HG03025 (cell line): ENCODE results near the gene SPPL2B.

Experiments
- ATAC-seq: cut with Tn5 transposase; IDR thresholded peaks from one replicate; pipeline ENCODE4 v1.9.1; 2021; ENCODE audit warnings: mild to moderate bottlenecking, moderate library complexity; ENCODE audit not compliant: unreplicated experiment, low FRiP score

The SPPL2B gene

GRCh38 chr19:2321565-2322283 lies 6.8 kb upstream of the SPPL2B start:
- ATAC-seq = no peak

DNA sequence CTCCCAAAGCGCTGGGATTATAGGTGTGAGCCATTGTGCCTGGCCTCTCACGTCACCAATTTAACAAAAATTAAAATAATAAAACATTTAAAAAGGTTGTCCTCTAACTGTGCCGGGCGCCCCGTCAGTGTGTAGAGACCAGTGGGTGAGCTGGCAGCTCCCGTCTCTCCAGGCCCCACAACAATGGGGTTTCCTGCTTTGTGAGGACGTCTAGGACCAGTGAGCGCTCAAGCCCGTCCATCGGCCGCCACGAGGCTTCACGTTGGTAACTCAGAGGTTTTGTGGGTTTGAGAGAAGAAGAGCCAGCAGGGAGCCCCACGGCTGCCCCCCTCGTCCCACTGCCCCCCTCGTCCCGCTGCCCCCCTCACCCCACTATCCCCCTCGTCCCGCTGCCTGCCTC lies 4.8 kb upstream of the SPPL2B start:
- ATAC-seq = no peak

DNA sequence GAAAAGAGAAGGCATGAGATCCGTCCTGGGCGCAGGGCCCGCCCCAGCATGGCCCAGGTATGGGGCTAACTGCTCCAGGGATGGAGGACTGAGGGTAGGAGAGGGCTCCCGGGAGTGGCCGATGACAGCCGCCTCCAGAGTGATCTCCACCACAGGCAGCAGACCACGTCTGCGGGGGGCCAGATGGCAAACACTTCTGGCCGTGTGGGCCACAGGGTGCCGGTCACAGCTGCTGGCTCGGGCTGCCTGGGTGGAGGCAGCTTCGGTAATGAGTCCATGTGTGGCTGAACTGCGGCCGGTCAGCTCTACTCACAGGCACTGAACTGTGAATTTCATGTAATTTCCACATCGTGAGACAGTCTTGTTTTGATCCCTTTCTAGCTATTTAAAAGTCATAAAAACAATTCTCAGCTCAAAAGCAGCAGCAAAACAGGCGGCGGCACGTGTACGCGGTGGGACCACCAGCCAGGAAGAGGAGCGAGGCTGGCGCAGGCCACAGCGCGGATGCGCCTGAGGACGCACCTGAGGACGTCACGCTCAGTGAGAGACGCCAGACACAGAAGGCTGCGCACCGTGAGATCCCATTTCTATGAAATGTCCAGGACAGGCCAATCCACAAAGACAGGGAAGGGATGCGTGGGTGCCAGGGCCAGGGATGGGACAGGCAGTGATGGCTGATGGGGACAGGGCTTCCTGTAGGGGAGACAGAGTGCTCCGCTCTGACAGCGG lies 4.1 kb upstream of the SPPL2B start:
- ATAC-seq = no peak

GRCh38 chr19:2325281-2326046 lies 3.0 kb upstream of the SPPL2B start:
- no peak for ATAC-seq

DNA sequence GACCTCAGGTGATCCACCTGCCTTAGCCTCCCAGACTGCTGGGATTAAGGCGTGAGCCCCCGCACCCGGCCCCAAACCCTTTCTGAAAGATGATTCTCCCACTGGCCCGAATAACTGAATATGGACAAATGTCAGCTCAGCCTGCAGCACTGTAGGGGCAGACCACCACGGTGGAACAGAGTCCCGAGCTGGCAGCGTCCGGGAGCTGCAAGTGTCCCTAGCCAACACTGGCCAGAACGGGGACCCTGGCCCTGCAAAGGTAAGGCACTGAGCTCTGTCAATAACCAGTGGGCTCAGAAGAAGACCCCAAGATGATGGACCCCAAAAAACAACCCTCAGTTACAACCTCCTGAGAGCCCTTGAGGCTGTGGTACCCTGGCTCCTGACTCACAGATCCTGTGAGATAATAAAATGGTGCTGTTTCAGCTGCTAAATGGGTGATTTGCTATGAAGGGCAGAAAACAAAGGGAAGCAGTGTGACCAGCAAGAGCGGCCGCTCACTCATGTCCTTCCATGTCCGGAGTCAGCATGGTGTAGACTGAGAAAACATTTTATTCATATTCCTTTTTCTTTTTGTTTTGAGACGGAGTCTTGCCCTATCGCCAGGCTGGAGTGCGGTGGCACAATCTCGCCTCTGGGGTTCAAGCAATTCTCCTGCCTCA lies 1.7 kb upstream of the SPPL2B start:
- ATAC-seq = no peak

DNA sequence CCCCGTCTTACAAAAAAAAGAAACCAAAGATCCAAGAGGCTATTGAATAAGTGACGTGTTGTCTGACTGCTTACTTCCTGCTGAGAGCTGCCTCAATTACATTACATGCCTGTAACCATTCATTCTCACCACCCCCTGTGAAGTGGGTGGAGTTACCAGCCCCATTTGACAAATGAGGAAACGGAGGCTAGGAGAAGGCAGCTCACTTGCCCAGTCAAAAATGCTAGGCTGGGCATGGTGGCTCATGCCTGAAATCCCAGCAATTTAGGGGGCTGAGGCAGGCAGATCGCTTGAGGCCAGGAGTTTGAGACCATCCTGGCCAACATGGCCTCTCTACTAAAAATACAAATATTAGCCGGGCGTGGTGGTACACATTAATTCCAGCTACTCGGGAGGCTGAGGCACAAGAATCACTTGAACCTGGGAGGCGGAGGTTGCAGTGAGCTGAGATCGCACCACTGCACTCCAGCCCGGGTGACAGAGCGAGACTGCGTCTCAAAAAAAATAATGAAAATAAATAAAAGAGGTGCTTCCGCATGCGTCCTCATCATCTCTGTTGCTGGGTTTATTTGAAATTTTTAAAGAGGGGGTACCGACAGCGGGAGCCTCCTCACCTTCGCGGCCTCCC lies 597 bp upstream of the SPPL2B start:
- ATAC-seq = no peak

DNA sequence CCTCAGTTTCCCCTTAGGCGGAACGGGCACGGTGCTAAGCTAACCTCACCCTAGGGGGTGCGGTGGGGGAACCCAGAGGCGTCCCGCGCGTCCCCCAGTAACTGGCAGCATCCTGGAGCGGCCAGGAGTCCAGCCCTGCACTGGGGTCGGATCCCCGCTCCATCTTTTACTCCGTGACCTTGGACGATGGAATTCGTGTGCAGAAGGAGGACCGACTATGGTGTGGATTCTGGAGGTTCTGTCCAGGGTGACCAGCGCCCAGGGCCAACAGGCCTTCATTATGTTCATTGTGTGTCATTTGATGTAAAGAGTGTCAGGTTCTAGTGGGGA lies 630 bp downstream of the SPPL2B start:
- peak; percentile 3 for ATAC-seq

DNA sequence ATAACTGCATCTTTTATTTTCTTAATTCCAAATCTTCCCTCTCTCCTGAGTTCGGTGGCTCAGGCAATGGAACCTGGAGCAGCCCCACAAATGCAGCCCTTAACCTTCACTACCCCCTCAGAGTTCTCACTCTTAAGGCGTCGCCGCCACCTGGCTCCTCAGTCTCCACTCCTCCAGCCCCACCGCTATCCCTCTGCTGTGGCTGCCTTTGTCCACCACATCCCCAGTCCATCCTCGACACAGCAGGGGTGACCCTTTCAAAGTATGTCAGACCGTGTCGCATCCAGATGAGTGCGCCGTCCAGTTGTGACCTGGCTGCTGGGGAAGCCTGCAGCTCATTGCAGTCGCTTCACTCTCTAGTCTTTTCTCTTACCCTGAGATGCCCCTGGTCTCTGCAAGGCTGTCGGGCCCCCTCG lies 1.0 kb downstream of the SPPL2B start:
- no peak for ATAC-seq

- ATAC-seq = no peak
Observed at GRCh38 chr19:2330255-2330631, 1.8 kb downstream of the SPPL2B start.

DNA sequence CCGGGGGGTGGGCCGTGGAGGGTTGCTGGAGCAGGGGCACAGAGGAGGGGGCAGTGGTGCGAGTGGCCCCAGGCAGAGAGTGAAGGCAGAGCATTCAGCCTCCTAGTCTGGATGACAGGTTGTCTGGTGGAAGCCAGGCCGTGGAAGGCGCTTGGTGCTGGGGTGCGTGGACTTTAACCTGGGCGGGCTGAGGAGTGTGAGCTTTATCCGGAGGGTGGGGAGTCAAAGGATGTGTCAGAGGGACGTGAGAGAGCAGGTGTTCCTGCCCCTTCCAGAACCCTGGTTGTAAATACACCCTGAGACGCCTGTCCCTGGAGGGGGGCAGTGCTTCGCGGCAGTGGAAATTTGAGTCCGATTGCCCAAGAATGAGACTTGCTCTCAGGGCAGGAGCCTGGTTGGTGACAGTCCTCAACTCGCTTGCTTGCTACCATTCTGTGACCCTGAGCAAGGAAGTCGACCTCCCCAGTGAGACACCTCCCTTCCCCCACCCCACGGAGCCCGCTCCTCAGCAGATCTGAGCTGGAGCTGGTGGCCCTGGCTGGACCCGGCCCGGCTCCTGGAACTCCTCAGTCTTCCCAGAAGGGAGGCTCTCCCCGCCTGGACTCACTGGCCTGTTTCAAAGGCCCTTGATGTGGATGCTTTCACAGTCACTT lies 2.3 kb downstream of the SPPL2B start:
- no peak for ATAC-seq

DNA sequence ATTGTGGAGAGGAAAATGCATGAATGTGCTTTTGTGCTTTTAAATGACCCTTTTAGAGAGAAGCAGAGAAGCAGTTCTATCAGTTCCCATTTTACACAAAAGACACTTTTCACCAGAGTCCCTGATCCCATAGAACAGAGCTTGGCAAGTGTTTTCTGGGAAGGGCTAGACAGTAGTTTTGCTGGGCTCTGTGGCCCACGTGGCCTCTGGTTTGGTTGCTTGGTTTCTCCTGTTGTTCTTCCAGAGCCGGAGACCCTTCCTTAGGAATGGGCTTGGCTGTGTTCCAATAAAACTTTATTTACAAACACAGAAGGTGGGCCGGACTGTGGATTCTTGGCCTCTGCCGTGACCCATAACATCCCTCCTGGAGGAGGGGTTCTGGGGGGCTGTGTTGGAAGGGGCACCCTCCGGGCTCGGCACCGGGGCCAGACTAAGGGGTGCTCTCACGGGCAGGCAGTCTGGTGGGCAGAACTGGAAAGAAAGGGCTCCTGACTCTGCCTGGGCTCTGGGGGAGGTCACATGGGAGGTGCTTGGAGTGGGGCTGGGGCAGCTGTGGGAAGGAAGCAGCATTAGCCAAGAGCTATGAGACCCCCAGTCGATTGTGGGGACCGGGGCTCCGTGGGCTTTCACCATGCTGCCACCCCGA lies 3.2 kb downstream of the SPPL2B start:
- no peak for ATAC-seq

- ATAC-seq = no peak
Observed at GRCh38 chr19:2332341-2333026, 4.0 kb downstream of the SPPL2B start.

- ATAC-seq = no peak
Observed at GRCh38 chr19:2333027-2333806, 4.7 kb downstream of the SPPL2B start.

DNA sequence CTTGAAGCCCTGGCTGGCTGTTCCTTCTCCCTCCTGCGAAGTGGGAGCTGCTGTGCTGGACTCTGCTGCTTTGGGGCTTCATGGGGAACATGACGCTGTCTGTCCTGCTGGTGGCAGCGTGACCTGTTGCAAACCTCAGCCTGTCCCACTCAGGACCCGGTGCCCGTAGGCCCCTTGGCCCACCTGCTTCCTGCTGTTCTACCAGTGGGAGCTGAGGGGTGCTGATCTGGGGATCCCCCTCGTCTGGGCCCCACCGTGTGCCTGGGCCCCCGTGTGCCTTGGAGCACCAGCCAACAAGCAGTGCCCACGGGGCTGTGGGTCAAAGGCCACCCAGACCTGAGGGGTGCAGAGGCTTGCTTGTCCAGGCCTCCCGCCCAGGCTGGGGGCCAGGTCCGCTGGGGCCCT lies 5.3 kb downstream of the SPPL2B start:
- ATAC-seq = no peak

- no peak for ATAC-seq
Observed at GRCh38 chr19:2334426-2334825, 5.9 kb downstream of the SPPL2B start.

DNA sequence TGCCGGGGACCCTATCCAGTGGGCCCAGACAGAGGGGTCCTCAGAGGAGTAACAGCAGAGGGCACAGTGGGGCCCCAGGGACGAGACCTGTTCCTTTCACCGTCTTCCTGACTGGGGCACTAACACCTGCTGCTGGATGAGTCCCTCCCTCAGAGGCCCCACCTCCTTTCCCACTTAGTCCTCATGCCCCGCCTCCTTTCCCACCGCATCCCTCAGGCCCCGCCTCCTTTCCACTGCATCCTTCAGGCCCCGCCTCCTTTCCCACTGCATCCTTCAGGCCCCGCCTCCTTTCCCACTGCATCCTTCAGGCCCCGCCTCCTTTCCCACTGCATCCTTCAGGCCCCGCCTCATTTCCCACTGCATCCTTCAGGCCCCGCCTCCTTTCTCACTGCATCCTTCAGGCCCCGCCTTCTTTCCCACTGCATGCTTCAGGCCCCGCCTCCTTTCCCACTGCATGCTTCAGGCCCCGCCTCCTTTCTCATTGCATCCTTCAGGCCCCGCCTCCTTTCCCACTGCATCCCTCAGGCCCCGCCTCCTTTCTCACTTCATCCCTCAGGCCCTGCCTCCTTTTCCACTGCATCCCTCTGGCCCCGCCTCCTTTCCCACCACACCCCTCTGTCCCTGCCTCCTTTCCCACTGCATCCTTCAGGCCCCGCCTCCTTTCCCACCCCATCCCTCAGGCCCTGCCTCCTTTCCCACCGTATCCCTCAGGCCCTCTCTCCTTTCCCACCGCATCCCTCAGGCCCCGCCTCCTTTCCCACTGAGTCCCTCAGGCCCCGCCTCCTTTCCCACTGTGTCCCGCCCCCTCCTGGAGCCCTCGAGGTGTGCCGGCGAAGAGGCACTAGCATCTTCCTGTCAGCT lies 6.7 kb downstream of the SPPL2B start:
- no peak for ATAC-seq

DNA sequence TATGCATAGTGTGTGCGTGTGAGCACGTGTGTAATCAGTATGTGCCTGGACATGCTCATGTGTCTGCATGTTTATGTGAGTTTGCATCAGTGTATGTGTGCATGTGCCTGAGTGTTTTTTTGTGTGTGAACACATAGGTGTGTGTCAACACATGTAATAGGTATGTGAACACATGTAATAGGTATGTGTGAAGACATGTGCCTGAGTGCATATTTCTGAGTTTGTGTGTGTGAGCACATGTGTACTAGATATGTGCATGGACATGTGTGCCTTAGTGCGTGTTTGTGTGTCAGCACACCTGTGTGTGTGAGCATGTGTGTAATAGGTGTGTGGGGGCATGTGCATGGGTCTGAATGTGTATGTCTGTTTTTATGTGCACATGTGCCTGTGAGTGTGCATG lies 7.4 kb downstream of the SPPL2B start:
- ATAC-seq = no peak
